GM19467 (cell line): ENCODE results near the gene CHMP4A.

Source experiments
- ATAC-seq: cut with Tn5 transposase; IDR thresholded peaks from one replicate; pipeline ENCODE4 v1.9.1; 2021; ENCODE audit warnings: mild to moderate bottlenecking, moderate library complexity; ENCODE audit not compliant: unreplicated experiment

The CHMP4A gene

GRCh38 chr14:24212924-24213865 lies at the start of gene CHMP4A:
TSS of gene CHMP4A (minus strand) at chr14:24213488. CDS start at chr14:24213439, 49 bp downstream.
- peak; percentile 76 for ATAC-seq

- no peak for ATAC-seq
Measured at GRCh38 chr14:24261969-24262327, 48.7 kb upstream of the CHMP4A start.

- ATAC-seq = no peak
Measured at GRCh38 chr14:24261256-24261968, 48.1 kb upstream of the CHMP4A start.

GRCh38 chr14:24260780-24261157 lies 47.5 kb upstream of the CHMP4A start:
- no peak for ATAC-seq

GRCh38 chr14:24260026-24260779 lies 46.9 kb upstream of the CHMP4A start:
- ATAC-seq = no peak

GRCh38 chr14:24259282-24260025 lies 46.2 kb upstream of the CHMP4A start:
- no peak for ATAC-seq

GRCh38 chr14:24258548-24259265 lies 45.4 kb upstream of the CHMP4A start:
- no peak for ATAC-seq

- no peak for ATAC-seq
Measured at GRCh38 chr14:24258119-24258518, 44.8 kb upstream of the CHMP4A start.

- ATAC-seq = no peak
Measured at GRCh38 chr14:24256960-24257359, 43.7 kb upstream of the CHMP4A start.

- ATAC-seq = no peak
Measured at GRCh38 chr14:24255931-24256711, 42.8 kb upstream of the CHMP4A start.

- ATAC-seq = no peak
Measured at GRCh38 chr14:24255438-24255837, 42.1 kb upstream of the CHMP4A start.

- no peak for ATAC-seq
Measured at GRCh38 chr14:24254630-24255392, 41.5 kb upstream of the CHMP4A start.

GRCh38 chr14:24253936-24254335 lies 40.6 kb upstream of the CHMP4A start:
- ATAC-seq = no peak

GRCh38 chr14:24252289-24253124 lies 39.2 kb upstream of the CHMP4A start:
- no peak for ATAC-seq

GRCh38 chr14:24251880-24252288 lies 38.6 kb upstream of the CHMP4A start:
- no peak for ATAC-seq

- no peak for ATAC-seq
Measured at GRCh38 chr14:24250354-24250753, 37.1 kb upstream of the CHMP4A start.

- ATAC-seq = no peak
Measured at GRCh38 chr14:24249230-24250021, 36.1 kb upstream of the CHMP4A start.
